Left lung (tissue), 10 donors: Measurements from ENCODE around the gene MCF2L2. TPM values are rescaled to one million over a fixed set of nuclear protein-coding genes. Genes with fewer than 3 reads are reported as not detected.

ENCODE experiments used
- ATAC-seq: fragments of 200-7000 bp; cut with Tn5 transposase; one replicate; pipeline ENCODE4 v1.9.1; 2020; ENCODE audit warnings: moderate library complexity
- DNase-seq, 4 donors: peaks; one replicate each; pipeline ENCODE4 v3.0.0-alpha.2; 2013 to 2020
- H3K27ac ChIP-seq, 2 donors: fragments of 200-600 bp; sonication (generic) in 1 of 2; one replicate each; pipeline versions ENCODE4 v1.5.0 to v1.8.0; 2020 to 2021
- H3K27me3 ChIP-seq, 2 donors: fragments of 200-600 bp; sonication (generic) in 1 of 2; one replicate each; pipeline versions ENCODE4 v1.5.0 to v1.8.0; 2020 to 2021
- H3K36me3 ChIP-seq, 2 donors: fragments of 200-600 bp; sonication (generic) in 1 of 2; one replicate each; pipeline versions ENCODE4 v1.5.0 to v1.8.0; 2020 to 2021
- H3K4me1 ChIP-seq, 2 donors: fragments of 200-600 bp; one replicate each; pipeline ENCODE4 v1.8.0; 2021
- H3K4me3 ChIP-seq, 2 donors: fragments of 200-600 bp; sonication (generic) in 1 of 2; one replicate each; pipeline versions ENCODE4 v1.5.0 to v1.8.0; 2020 to 2021; ENCODE audit warnings: mild to moderate bottlenecking in 1 of 2
- H3K9me3 ChIP-seq, 2 donors: fragments of 200-600 bp; sonication (generic) in 1 of 2; one replicate each; pipeline versions ENCODE4 v1.5.0 to v1.8.0; 2020 to 2021
- intact Hi-C, 2 donors: fragments of 100-400 bp; cut with DNase I; formaldehyde crosslinking; loops; one replicate each; pipeline versions ENCODE4 v1.11.2 to v1.14.2; 2022
- polyA plus RNA-seq, 6 donors: library from polyadenylated mRNA; unstranded; fragments of 120-200 nt; gene quantifications; one replicate each; pipeline ENCODE4 v1.2.1, GENCODE V29; 2013; ENCODE audit not compliant: insufficient read length in 6 of 6
- total RNA-seq, 2 donors: library from RNA; stranded (reverse); fragmentation: NEBNext Ultra II Directional; extraction: Animal tissue kit (Norgen Biotek cat#: 25700); gene quantifications; one replicate each; pipeline ENCODE4 v1.2.1, GENCODE V29; 2021
- TF ChIP-seq, protein P1 (sequence below), 2 donors: fragments of 200-600 bp; sonication (generic) in 1 of 2; IDR thresholded peaks; one replicate each; pipeline versions ENCODE4 v1.5.0 to v1.8.0; 2021; ENCODE audit warnings: antibody characterized with exemption in 2 of 2
- donor health status: DM: no; HTN: yes; CAD: no.
- donor health status: DM: no; HTN: no; CAD: no.

Gene MCF2L2
- total and polyA plus RNA-seq, 8 donors, result 0.41 to 3.5 (median 2.2) TPM

DNA sequence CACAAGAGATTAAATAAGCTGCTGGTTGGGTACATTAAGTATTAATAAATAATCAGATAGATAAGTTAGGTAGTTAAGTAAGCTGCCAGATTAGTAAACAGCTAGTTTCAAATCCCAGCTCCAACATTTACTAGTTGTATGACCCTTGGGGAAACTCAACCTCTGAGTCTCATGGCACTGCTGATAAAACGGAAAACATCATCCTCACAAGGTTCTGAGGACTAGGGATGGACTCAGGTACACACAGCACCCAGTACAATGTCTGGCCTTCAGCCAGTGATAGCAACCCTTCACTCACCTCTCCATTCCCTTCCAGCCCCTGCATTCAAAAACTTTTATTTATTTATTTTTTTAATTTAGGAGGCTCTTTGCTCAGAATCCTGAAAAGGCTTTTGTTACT lies 143.1 kb downstream of the MCF2L2 start:
- DNase-seq, result no peak
- Histone ChIP-seq H3K4me1 (peaks cover 7 to 33% of the 10 kb centered on the region in 2 donors), H3K9me3 (no peaks in the 10 kb centered on the region), H3K4me3 (no peak overlapping the region), H3K27me3 (no peaks in the 10 kb centered on the region), H3K27ac (peak overlapping the region; percentile 70 to 84), H3K36me3 (no peaks in the 10 kb centered on the region)
- TF ChIP-seq, protein P1, sequence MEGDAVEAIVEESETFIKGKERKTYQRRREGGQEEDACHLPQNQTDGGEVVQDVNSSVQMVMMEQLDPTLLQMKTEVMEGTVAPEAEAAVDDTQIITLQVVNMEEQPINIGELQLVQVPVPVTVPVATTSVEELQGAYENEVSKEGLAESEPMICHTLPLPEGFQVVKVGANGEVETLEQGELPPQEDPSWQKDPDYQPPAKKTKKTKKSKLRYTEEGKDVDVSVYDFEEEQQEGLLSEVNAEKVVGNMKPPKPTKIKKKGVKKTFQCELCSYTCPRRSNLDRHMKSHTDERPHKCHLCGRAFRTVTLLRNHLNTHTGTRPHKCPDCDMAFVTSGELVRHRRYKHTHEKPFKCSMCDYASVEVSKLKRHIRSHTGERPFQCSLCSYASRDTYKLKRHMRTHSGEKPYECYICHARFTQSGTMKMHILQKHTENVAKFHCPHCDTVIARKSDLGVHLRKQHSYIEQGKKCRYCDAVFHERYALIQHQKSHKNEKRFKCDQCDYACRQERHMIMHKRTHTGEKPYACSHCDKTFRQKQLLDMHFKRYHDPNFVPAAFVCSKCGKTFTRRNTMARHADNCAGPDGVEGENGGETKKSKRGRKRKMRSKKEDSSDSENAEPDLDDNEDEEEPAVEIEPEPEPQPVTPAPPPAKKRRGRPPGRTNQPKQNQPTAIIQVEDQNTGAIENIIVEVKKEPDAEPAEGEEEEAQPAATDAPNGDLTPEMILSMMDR (IDR thresholded peaks at IDR 0.05), result no peak
- intact Hi-C loops, result no loop called here
- peak; percentile 9 for ATAC-seq

DNA sequence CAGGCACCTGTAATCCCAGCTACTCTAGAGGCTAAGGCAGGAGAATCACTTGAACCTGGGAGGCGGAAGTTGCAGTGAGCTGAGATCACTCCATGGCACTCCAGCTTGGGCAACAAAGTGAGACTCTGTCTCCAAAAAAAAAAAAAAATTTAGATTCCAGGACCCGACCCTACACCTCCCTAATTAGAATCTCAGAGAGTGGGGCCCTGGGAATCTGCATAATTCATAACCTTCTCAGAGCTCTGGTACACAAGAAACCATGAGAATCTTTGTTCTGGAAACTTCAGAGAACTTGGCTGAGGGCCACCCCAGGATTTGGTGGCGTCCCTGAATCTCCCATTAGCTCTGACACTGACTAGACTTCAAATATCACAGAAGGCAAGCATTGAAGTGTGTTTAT lies 143.8 kb downstream of the MCF2L2 start:
- ATAC-seq, result no peak
- H3K27ac ChIP-seq, result peak overlapping the region in 1 of 2 donors; percentile 84
- DNase-seq, result no peak
- H3K9me3 ChIP-seq, result no peaks in the 10 kb centered on the region
- H3K27me3 ChIP-seq, result no peaks in the 10 kb centered on the region
- H3K36me3 ChIP-seq, result no peaks in the 10 kb centered on the region
- no peak overlapping the region for H3K4me3 ChIP-seq
- H3K4me1 ChIP-seq, result peaks cover 7 to 33% of the 10 kb centered on the region in 2 donors
- TF ChIP-seq, protein P1 (IDR thresholded peaks at IDR 0.05), result no peak
- intact Hi-C loops, result no loop called here

DNA sequence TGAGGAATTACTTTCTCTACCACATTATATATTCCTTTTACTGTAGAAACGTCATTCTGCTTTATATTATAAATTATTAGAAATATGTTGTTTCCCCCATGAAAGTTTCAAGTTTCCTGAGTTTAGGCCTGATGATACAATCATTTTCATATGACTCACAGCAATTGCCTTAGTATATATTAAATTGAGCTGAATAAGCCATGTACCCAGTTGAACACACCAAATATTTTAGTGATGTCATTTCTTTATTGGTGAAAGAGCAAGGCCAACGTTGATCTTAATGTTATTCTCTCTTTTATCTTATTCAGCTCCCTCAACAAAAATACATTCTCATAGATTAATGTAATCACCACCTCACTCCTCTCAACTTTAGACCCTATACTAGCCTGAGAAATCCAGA lies 144.5 kb downstream of the MCF2L2 start:
- DNase-seq (no peak), ATAC-seq (no peak)
- H3K9me3 ChIP-seq, result no peaks in the 10 kb centered on the region
- TF ChIP-seq, protein P1 (IDR thresholded peaks at IDR 0.05), result no peak
- no peaks in the 10 kb centered on the region for H3K27me3 ChIP-seq
- no peak overlapping the region for H3K27ac ChIP-seq
- H3K4me3 ChIP-seq, result no peak overlapping the region
- intact Hi-C loops, result no loop called here
- H3K4me1 ChIP-seq, result peaks cover 7 to 33% of the 10 kb centered on the region in 2 donors
- H3K36me3 ChIP-seq, result no peaks in the 10 kb centered on the region

DNA sequence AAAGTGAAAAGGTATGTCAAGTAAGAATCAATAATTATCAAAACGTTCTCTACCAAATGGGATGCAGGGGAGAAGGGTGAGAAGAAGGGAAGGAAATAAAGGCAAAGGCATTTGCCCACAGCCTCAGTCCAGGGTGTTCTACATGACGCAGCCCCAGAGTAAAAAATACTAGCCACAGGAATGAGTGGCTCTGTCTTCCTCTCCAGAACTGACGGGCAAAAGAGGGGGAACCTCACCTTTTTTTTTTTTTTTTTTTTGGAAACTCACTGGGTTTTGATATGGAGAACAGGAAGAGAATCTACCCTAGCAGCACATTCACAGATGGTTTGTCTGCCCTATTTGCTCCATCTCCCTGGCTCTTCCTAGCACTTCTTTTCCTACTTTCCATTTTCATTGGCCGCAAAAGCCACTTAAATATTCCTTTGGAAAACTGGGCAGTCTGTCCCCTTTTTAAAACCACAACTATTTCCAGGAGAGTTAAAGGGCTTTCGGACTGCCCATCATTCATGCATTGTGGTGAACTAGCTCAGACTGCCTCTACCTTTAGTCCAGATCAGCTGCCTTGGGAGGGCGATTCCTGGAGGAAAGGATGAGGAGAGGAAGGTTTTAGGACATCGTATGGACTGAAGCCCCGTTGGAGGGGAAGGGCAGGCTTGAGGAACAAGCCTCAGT lies 147.2 kb downstream of the MCF2L2 start:
- ATAC-seq (no peak), DNase-seq (no peak)
- Histone ChIP-seq H3K36me3 (no peaks in the 10 kb centered on the region), H3K27ac (no peak overlapping the region), H3K27me3 (no peaks in the 10 kb centered on the region), H3K4me1 (peaks cover 7 to 17% of the 10 kb centered on the region in 2 donors), H3K9me3 (no peaks in the 10 kb centered on the region), H3K4me3 (no peak overlapping the region)
- intact Hi-C loops, result no loop called here
- TF ChIP-seq, protein P1 (IDR thresholded peaks at IDR 0.05), result no peak

DNA sequence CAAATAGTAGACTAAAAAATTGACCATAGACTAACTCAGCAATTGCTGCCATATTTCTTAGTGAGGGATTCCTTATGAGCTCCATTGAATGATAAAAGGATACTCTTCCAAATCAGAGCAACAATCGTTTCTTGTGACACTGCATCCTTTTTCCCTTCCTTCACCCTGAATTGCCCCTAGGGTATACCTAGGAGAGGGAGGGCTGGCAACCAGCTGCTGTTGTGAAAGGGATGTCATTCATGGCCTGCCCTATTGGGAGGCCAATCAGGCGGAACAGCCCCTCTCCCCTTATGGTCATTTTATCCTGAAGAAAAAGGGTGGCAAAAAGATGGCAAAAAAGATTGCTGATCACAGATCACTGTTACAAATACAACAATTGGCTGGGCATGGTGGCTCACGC lies 149.0 kb downstream of the MCF2L2 start:
- Histone ChIP-seq H3K27me3 (no peaks in the 10 kb centered on the region), H3K27ac (no peak overlapping the region), H3K4me1 (peaks cover 9 to 17% of the 10 kb centered on the region in 2 donors), H3K36me3 (no peaks in the 10 kb centered on the region), H3K4me3 (no peak overlapping the region), H3K9me3 (no peaks in the 10 kb centered on the region)
- intact Hi-C loops, result no loop called here
- DNase-seq (no peak), ATAC-seq (no peak)
- TF ChIP-seq, protein P1 (IDR thresholded peaks at IDR 0.05), result no peak
